Panc1 (cell line): ENCODE measurements around the gene MND1.

ENCODE experiments used
- POLR2AphosphoS5 ChIP-seq: IDR thresholded peaks from 2 replicates; pipeline ENCODE4 v1.6.1; 2012; ENCODE audit warnings: mild to moderate bottlenecking, low read depth, low read length, moderate library complexity
- TCF7L2 ChIP-seq: IDR thresholded peaks from 2 replicates; pipeline ENCODE4 v1.6.1; 2011; ENCODE audit warnings: mild to moderate bottlenecking, low read depth, low read length, inconsistent platforms
- TF ChIP-seq, protein P1 (sequence below): fragments of 450-650 bp; IDR thresholded peaks from 2 replicates; pipeline ENCODE4 v1.5.1; 2017; ENCODE audit warnings: mild to moderate bottlenecking

DNA sequence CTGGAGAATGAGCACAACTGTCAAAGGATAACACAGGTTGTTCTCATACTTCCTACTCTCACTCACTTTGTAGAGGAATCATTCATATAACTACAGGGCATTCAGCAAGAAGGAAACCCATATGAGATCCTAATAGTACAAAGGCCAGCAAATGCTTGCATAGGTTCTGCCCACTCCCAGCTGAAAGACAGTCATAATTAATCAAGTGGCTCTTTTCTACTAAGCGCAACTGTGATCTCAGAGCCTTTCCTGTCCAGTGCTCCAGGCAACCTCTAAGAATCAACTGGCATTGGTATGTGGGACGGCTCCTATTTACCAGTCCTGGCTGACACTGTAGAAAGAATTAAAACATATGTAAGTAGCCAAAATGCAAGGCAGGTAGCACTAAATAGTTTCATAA lies 18.9 kb upstream of the MND1 start:
- TF ChIP-seq, protein P1, sequence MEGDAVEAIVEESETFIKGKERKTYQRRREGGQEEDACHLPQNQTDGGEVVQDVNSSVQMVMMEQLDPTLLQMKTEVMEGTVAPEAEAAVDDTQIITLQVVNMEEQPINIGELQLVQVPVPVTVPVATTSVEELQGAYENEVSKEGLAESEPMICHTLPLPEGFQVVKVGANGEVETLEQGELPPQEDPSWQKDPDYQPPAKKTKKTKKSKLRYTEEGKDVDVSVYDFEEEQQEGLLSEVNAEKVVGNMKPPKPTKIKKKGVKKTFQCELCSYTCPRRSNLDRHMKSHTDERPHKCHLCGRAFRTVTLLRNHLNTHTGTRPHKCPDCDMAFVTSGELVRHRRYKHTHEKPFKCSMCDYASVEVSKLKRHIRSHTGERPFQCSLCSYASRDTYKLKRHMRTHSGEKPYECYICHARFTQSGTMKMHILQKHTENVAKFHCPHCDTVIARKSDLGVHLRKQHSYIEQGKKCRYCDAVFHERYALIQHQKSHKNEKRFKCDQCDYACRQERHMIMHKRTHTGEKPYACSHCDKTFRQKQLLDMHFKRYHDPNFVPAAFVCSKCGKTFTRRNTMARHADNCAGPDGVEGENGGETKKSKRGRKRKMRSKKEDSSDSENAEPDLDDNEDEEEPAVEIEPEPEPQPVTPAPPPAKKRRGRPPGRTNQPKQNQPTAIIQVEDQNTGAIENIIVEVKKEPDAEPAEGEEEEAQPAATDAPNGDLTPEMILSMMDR: no peak
- no peak for TF ChIP-seq POLR2AphosphoS5
- no peak for TF ChIP-seq TCF7L2
